Left ventricle myocardium inferior (tissue), 1 donor: Measurements from ENCODE around the gene EXOSC7. TPM values are rescaled to one million over a fixed set of nuclear protein-coding genes. Genes with fewer than 3 reads are reported as not detected.

Experiments used
- DNase-seq: peaks from one replicate; pipeline ENCODE4 v3.0.0-alpha.2; 2020
- H3K27ac ChIP-seq: fragments of 200-600 bp; replicated peaks from 2 replicates; pipeline ENCODE4 v1.8.0; 2021
- H3K27me3 ChIP-seq: fragments of 200-600 bp; 2 replicates; pipeline ENCODE4 v1.8.0; 2021; ENCODE audit warnings: low read depth
- H3K36me3 ChIP-seq: fragments of 200-600 bp; 2 replicates; pipeline ENCODE4 v1.8.0; 2021
- H3K4me1 ChIP-seq: fragments of 200-600 bp; 2 replicates; pipeline ENCODE4 v1.8.0; 2021
- H3K4me3 ChIP-seq: fragments of 200-600 bp; 2 replicates; pipeline ENCODE4 v1.8.0; 2021; ENCODE audit warnings: mild to moderate bottlenecking, moderate library complexity
- H3K9me3 ChIP-seq: fragments of 200-600 bp; replicated peaks from 2 replicates; pipeline ENCODE4 v1.8.0; 2021
- intact Hi-C: fragments of 100-400 bp; cut with micrococcal nuclease; formaldehyde crosslinking; loops from one replicate; pipeline ENCODE4 v1.11.0; 2022
- total RNA-seq: library from RNA; stranded (reverse); fragmentation: NEBNext Ultra II Directional; extraction: Animal tissue kit (Norgen Biotek cat#: 25700); gene quantifications from one replicate; pipeline ENCODE4 v1.2.1, GENCODE V29; 2021
- TF ChIP-seq, protein P1 (sequence below): fragments of 200-600 bp; IDR thresholded peaks from 2 replicates; pipeline ENCODE4 v1.8.0; 2021; ENCODE audit warnings: antibody characterized with exemption, mild to moderate bottlenecking, borderline replicate concordance
- donor health status: DM: no; HTN: yes; CAD: no; lungs with severe emphysema.

Gene EXOSC7
- total RNA-seq, 1 donor from 2014 or later = 27.2 TPM

DNA sequence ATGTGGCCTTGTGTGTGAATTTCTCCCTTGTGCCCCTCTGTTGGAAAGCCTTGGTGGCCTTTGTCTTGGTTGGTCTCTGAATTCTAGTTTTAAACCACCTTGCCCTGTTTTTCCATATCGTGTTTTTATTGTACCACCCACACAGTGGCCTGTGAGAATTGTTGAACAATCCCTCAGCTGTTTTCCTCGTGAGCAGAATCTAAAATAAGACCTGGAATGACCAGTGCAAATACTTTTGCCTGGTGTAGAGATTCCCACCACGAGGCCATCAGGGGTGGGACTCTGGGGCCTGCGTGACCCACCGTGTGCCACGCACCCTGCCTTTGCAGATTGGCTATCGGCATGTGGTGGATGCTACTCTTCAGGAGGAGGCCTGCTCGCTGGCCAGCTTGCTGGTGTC, 31.0 kb downstream of the EXOSC7 start:
- intact Hi-C loops = no loop called here
- no peaks in the 10 kb centered on the region for H3K27me3 ChIP-seq
- peak overlapping the region; percentile 21 for H3K27ac ChIP-seq
- peaks cover 33% of the 10 kb centered on the region for H3K36me3 ChIP-seq
- TF ChIP-seq, protein P1, sequence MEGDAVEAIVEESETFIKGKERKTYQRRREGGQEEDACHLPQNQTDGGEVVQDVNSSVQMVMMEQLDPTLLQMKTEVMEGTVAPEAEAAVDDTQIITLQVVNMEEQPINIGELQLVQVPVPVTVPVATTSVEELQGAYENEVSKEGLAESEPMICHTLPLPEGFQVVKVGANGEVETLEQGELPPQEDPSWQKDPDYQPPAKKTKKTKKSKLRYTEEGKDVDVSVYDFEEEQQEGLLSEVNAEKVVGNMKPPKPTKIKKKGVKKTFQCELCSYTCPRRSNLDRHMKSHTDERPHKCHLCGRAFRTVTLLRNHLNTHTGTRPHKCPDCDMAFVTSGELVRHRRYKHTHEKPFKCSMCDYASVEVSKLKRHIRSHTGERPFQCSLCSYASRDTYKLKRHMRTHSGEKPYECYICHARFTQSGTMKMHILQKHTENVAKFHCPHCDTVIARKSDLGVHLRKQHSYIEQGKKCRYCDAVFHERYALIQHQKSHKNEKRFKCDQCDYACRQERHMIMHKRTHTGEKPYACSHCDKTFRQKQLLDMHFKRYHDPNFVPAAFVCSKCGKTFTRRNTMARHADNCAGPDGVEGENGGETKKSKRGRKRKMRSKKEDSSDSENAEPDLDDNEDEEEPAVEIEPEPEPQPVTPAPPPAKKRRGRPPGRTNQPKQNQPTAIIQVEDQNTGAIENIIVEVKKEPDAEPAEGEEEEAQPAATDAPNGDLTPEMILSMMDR = no peak
- H3K4me3 ChIP-seq = no peak overlapping the region
- no peak for DNase-seq
- peaks cover 67% of the 10 kb centered on the region for H3K4me1 ChIP-seq
- H3K9me3 ChIP-seq = peaks cover 8% of the 10 kb centered on the region

DNA sequence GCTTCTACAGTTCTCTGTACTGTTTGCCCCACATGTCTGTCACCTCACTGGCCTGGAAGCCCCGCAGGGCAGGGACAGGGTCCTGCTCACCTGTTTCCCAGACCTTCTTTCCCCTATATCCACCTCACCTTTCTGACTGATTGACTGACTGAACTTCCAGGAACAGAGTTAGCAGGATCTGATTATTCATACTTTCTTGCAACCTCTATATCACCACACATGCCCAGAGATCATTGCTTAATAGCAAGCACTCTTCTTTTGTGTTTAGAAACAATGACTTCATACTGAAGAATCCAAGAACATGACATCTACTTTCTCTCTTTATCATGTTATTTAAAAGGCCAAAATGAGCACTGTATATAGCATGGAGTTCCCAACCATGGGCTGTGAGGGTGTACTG, 32.1 kb downstream of the EXOSC7 start:
- Histone ChIP-seq H3K4me1 (peaks cover 67% of the 10 kb centered on the region), H3K36me3 (peaks cover 28% of the 10 kb centered on the region), H3K4me3 (no peak overlapping the region), H3K27me3 (no peaks in the 10 kb centered on the region), H3K27ac (peak overlapping the region; percentile 21), H3K9me3 (peaks cover 8% of the 10 kb centered on the region)
- TF ChIP-seq, protein P1 = no peak
- DNase-seq = no peak
- intact Hi-C loops = no loop called here

DNA sequence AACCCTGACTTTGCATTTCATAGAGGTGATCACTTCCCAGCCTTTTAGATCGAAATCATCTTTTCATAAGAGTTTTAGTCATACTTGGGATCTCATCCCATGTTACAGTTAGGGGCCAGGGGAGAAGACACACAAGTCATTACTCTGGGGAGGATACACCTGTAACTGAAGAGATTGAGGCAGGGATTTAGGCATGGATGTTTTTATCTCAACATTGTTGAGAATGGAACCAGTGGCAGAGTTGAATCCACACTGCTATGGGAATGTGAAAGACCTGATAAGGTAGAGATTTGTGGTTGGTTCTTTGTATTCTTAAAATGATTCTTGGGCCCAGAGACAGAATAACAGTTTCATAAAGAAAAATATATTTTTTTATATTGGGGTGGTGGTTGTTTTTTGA, 33.8 kb downstream of the EXOSC7 start:
- TF ChIP-seq, protein P1 = no peak
- Histone ChIP-seq H3K9me3 (peaks cover 4% of the 10 kb centered on the region), H3K4me1 (peaks cover 69% of the 10 kb centered on the region), H3K27me3 (no peaks in the 10 kb centered on the region), H3K36me3 (peaks cover 27% of the 10 kb centered on the region), H3K4me3 (no peak overlapping the region), H3K27ac (peak overlapping the region; percentile 94)
- intact Hi-C loops = no loop called here
- DNase-seq = no peak

DNA sequence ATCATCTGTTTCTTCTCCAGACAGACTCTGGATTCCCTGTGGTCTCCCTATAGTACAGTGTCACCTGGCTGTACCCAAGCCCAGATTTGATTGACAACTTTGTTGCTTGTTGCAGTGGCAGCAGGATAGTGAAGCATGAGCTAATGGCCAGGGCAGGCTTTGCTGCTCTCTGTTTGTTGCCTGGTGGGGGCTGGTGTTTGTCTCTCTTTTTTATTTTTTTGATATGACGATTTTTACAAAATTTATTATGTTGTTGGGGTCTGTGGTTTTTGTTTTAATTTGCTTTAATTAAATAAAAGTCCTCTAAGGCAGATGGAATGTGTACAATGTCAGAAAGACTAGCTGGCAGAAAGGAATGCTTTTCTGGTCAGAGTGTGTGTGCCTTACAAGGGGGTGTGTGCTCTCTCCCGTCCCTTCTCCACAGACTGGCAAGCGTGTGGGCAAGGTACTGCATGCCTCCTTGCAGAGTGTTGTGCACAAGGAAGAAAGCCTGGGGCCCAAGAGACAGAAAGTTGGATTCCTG, 34.8 kb downstream of the EXOSC7 start:
- intact Hi-C loops = no loop called here
- H3K4me3 ChIP-seq = peak overlapping the region; percentile 27
- peaks cover 22% of the 10 kb centered on the region for H3K36me3 ChIP-seq
- TF ChIP-seq, protein P1 = no peak
- no peak for DNase-seq
- peak overlapping the region; percentile 94 for H3K27ac ChIP-seq
- H3K9me3 ChIP-seq = no peaks in the 10 kb centered on the region
- peaks cover 69% of the 10 kb centered on the region for H3K4me1 ChIP-seq
- H3K27me3 ChIP-seq = no peaks in the 10 kb centered on the region

DNA sequence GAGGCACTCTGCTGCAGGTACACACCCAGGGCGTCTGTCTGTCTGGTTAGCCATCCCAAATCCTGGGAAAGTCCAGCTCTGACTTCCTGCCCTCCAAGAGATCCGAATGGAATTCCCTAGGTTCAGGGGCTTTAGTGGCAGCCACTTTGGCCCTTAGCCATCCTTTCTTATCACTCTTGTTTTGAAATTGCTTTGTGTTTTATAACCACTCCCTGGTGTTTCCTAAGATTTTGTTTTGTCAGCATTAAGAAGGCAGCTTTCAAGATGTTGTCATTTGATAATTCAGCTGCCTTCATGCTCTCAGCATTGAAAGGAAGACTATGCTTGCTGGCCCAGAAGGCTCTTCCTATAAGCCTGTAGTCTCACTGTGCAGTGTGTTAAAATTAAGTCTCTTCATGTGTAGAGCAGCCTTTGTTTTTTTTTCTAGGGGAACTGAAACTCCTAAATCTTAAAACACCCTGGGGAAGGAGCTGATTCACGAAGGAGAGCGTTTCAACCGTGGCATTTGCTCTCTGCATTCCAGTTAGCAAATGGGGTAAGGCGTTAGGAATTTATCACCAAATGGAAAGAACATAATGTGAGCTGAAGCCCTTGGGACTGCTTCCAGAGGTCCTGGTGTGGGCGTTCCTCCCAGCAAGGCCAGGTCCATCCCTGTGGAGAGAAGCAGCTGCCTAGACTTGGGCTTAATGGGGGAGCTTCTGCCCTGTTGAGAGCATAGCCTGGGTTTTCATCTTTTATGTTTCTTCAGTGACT, 35.9 kb downstream of the EXOSC7 start:
- Histone ChIP-seq H3K36me3 (peaks cover 22% of the 10 kb centered on the region), H3K9me3 (no peaks in the 10 kb centered on the region), H3K4me1 (peaks cover 66% of the 10 kb centered on the region), H3K27ac (peak overlapping the region; percentile 94), H3K27me3 (no peaks in the 10 kb centered on the region), H3K4me3 (peak overlapping the region; percentile 27)
- peak; percentile 77 for DNase-seq
- intact Hi-C loops = no loop called here
- TF ChIP-seq, protein P1 = no peak
